ENCODE data around the gene UXS1.

DNA sequence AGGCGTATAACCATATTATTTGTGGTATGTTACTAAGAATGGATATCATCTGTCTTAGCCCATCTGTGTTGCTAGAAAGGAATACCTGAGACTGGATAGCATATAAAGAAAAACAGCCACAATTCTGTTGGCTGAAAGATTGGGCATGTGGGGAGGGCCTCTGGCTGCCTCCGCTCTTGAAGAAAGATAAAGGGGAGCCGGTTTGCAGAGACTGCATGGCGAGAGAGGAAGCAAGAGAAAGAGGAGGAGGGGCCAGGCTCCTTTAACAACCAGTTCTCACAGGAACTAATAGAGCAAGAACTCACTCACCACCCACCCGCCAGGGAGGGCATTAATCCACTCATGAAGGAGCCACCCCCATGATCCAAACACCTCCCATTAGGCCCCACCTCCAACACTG lies 29.2 kb upstream of the UXS1 start:
- TF ChIP-seq YY1 (IDR thresholded peaks at IDR 0.05; ENCODE audit: insufficient read depth, insufficient read length): no peak
- no peak for TF ChIP-seq ZNF274 (IDR thresholded peaks at IDR 0.05; ENCODE audit: low read depth, low read length)

Measured in NT2/D1 (cell line).